H1 (cell line): ENCODE measurements around the gene HMGXB3. TPM values are rescaled to one million over a fixed set of nuclear protein-coding genes. Genes with fewer than 3 reads are reported as not detected.

Experiments
- CEBPB ChIP-seq: IDR thresholded peaks from 2 replicates; pipeline ENCODE4 v1.6.1; 2012; ENCODE audit warnings: low read depth, low read length
- KDM4A ChIP-seq: IDR thresholded peaks from one replicate; pipeline ENCODE4 v1.7.1; 2012; ENCODE audit warnings: low read depth, mild to moderate bottlenecking, moderate library complexity, low read length, inconsistent platforms; ENCODE audit not compliant: severe bottlenecking
- MAFK ChIP-seq: IDR thresholded peaks from 2 replicates; pipeline ENCODE4 v1.6.1; 2012; ENCODE audit warnings: low read depth, mild to moderate bottlenecking, improper control_type of control experiment, low read length
- RFX5 ChIP-seq: IDR thresholded peaks from 2 replicates; pipeline ENCODE4 v1.6.1; 2011; ENCODE audit warnings: low read depth, low read length, improper control_type of control experiment, borderline replicate concordance
- TCF12 ChIP-seq: IDR thresholded peaks from 2 replicates; pipeline ENCODE4 v1.6.1; 2011; ENCODE audit warnings: low read depth, mild to moderate bottlenecking, low read length
- polyA plus RNA-seq, 7 experiments: library from polyadenylated mRNA; depleted of rRNA in 3 of 7; stranded (reverse) in 5 of 7; unstranded in 2 of 7; fragments of >200 nt in 5 of 7; fragments of 200-250 nt in 2 of 7; gene quantifications; 1 replicate in 5 of 7; 2 replicates in 1 of 7; 4 replicates in 1 of 7; pipeline versions ENCODE4 v1.2.1 to v1.2.3, GENCODE V29; 2011 to 2013; ENCODE audit warnings: missing spikeins in 2 of 7, mixed read lengths in 2 of 7
- total RNA-seq: library from RNA; stranded (reverse); fragmentation: NEBNext Ultra II Directional; extraction: Animal tissue kit (Norgen Biotek cat#: 25700); gene quantifications from 2 replicates; pipeline ENCODE4 v1.2.1, GENCODE V29; 2021

HMGXB3 gene
- total and polyA plus RNA-seq, 2 of the 8 experiments (the other 6 are each of a cell fraction or from before 2014, with no cell fraction given), result 26.8 to 28.0 TPM

GRCh38 chr5:149956685-149957084 lies 43.9 kb upstream of the HMGXB3 start (continued):
- TF ChIP-seq RFX5 (no peak), MAFK (no peak), TCF12 (no peak), CEBPB (no peak), KDM4A (no peak)
